HepG2 (cell line): Measurements from ENCODE around the gene PSMD5. TPM values are rescaled to one million over a fixed set of nuclear protein-coding genes. Genes with fewer than 3 reads are reported as not detected.
A peak's percentile ranks its signal among the peaks of the same experiment; 100 is the strongest.

ENCODE experiments used
- CENPT ChIP-seq: sonication (generic); formaldehyde crosslinking; IDR thresholded peaks from 2 replicates; pipeline ENCODE4 v1.8.0; 2022; ENCODE audit warnings: low read depth, mild to moderate bottlenecking, moderate library complexity, missing genetic modification reagents
- DRAP1 ChIP-seq: IDR thresholded peaks from 2 replicates; pipeline ENCODE4 v1.6.1; 2016; ENCODE audit warnings: missing genetic modification reagents, missing compliant biosample characterization
- ESRRA ChIP-seq: sonication (generic); formaldehyde crosslinking; IDR thresholded peaks from 2 replicates; pipeline ENCODE4 v1.5.1; 2020; ENCODE audit warnings: mild to moderate bottlenecking, low read depth, missing genetic modification reagents
- FOXA3 ChIP-seq: IDR thresholded peaks from 2 replicates; pipeline ENCODE4 v1.6.1; 2016; ENCODE audit warnings: missing genetic modification reagents, missing compliant biosample characterization
- GABPA ChIP-seq, 2 experiments: IDR thresholded peaks; 2 replicates each; pipeline ENCODE4 v1.6.1; 2011 to 2016; ENCODE audit warnings: low read depth in 2 of 2, low read length in 1 of 2, missing biosample characterization in 1 of 2, missing genetic modification characterization in 1 of 2
- HMG20A ChIP-seq: IDR thresholded peaks from 2 replicates; pipeline ENCODE4 v1.6.1; 2016; ENCODE audit warnings: borderline replicate concordance
- IKZF5 ChIP-seq: IDR thresholded peaks from 2 replicates; pipeline ENCODE4 v1.6.1; 2018; ENCODE audit warnings: missing genetic modification reagents, mild to moderate bottlenecking, missing compliant biosample characterization
- IRF9 ChIP-seq: sonication (generic); formaldehyde crosslinking; IDR thresholded peaks from 2 replicates; pipeline ENCODE4 v1.8.0; 2022; ENCODE audit warnings: missing genetic modification reagents, mild to moderate bottlenecking, borderline replicate concordance
- KMT2B ChIP-seq: IDR thresholded peaks from 2 replicates; pipeline ENCODE4 v1.6.1; 2016; ENCODE audit warnings: missing genetic modification reagents, missing compliant biosample characterization
- MLLT10 ChIP-seq: sonication (generic); formaldehyde crosslinking; IDR thresholded peaks from 2 replicates; pipeline ENCODE4 v1.4.0; 2020; ENCODE audit warnings: missing genetic modification reagents
- RCOR2 ChIP-seq: IDR thresholded peaks from 2 replicates; pipeline ENCODE4 v1.6.1; 2016; ENCODE audit warnings: missing biosample characterization, missing genetic modification reagents
- REXO4 ChIP-seq: sonication (generic); formaldehyde crosslinking; IDR thresholded peaks from 2 replicates; pipeline ENCODE4 v1.8.0; 2022; ENCODE audit warnings: missing genetic modification reagents, mild to moderate bottlenecking, borderline replicate concordance
- SALL2 ChIP-seq: sonication (generic); formaldehyde crosslinking; IDR thresholded peaks from 2 replicates; pipeline ENCODE4 v1.8.1; 2023; ENCODE audit warnings: mild to moderate bottlenecking, missing genetic modification reagents, inconsistent platforms
- STAT6 ChIP-seq: sonication (generic); formaldehyde crosslinking; IDR thresholded peaks from 2 replicates; pipeline ENCODE4 v1.4.0; 2020; ENCODE audit warnings: missing genetic modification reagents, mild to moderate bottlenecking, borderline replicate concordance
- TFDP1 ChIP-seq: IDR thresholded peaks from 2 replicates; pipeline ENCODE4 v1.6.1; 2016; ENCODE audit warnings: missing compliant biosample characterization, missing genetic modification reagents, borderline replicate concordance
- ZBTB44 ChIP-seq: sonication (generic); formaldehyde crosslinking; IDR thresholded peaks from 2 replicates; pipeline ENCODE4 v1.4.0; 2020; ENCODE audit warnings: missing genetic modification reagents
- ZNF572 ChIP-seq: sonication (generic); formaldehyde crosslinking; IDR thresholded peaks from 2 replicates; pipeline ENCODE4 v1.5.1; 2020; ENCODE audit warnings: mild to moderate bottlenecking, missing genetic modification reagents
- ZNF580 ChIP-seq: IDR thresholded peaks from 2 replicates; pipeline ENCODE4 v1.6.1; 2016; ENCODE audit warnings: low read depth, borderline replicate concordance
- ZZZ3 ChIP-seq: sonication (generic); formaldehyde crosslinking; IDR thresholded peaks from 2 replicates; pipeline ENCODE4 v1.4.0; 2020; ENCODE audit warnings: missing genetic modification reagents, mild to moderate bottlenecking, borderline replicate concordance
- polyA plus RNA-seq, 8 experiments: library from polyadenylated mRNA; depleted of rRNA in 3 of 8; stranded (reverse) in 7 of 8; unstranded in 1 of 8; fragments of >200 nt; fragmentation: Illumina TruSeq in 4 of 8; extraction: Trizol in 4 of 8; gene quantifications; 2 replicates each; pipeline versions ENCODE4 v1.2.1 to v1.2.3, GENCODE V29; 2011 to 2016; ENCODE audit warnings: low read depth in 4 of 8, missing spikeins in 1 of 8, mixed read lengths in 1 of 8; ENCODE audit not compliant: insufficient read depth in 1 of 8
- total RNA-seq, 5 experiments: library from RNA; depleted of rRNA; stranded (reverse); fragments of >200 nt; fragmentation: Illumina TruSeq; extraction: Trizol; gene quantifications; 2 replicates each; pipeline ENCODE4 v1.2.3, GENCODE V29; 2016; ENCODE audit warnings: low read depth in 1 of 5

PSMD5 gene
- total and polyA plus RNA-seq, 2 of the 13 experiments (the other 11 are each of a cell fraction or from before 2014, with no cell fraction given): 12.7 to 18.1 TPM

- TF ChIP-seq CENPT (CRISPR knock-in tag) (0 out of 2 replicates have a peak, but pooled peaks have one; percentile 34), ZBTB44 (no peak), IKZF5 (CRISPR knock-in tag) (no peak; the same call in 1 of the 2 replicates), ZNF572 (CRISPR knock-in tag) (0 out of 2 replicates have a peak, but pooled peaks have one; percentile 74), ZNF580 (CRISPR knock-in tag) (0 out of 2 replicates have a peak, but pooled peaks have one; percentile 39), MLLT10 (CRISPR knock-in tag) (no peak), ESRRA (CRISPR knock-in tag) (peak; percentile 38), RCOR2 (CRISPR knock-in tag) (no peak), ZZZ3 (CRISPR knock-in tag) (no peak; the same call in 1 of the 2 replicates), REXO4 (CRISPR knock-in tag) (no peak), DRAP1 (CRISPR knock-in tag) (peak; percentile 88), GABPA (IDR thresholded peaks at IDR 0.05; ENCODE audit: low read depth, low read length) (no peak), GABPA (CRISPR knock-in tag; IDR thresholded peaks at IDR 0.05; ENCODE audit: low read depth) (peak; percentile 26; the same call in 1 of the 2 replicates), KMT2B (CRISPR knock-in tag) (peak; percentile 78), IRF9 (peak; percentile 28; the same call in 1 of the 2 replicates), FOXA3 (CRISPR knock-in tag) (peak; percentile 59; the same call in 1 of the 2 replicates), HMG20A (CRISPR knock-in tag) (no peak), SALL2 (CRISPR knock-in tag) (peak; percentile 80; the same call in 1 of the 2 replicates), TFDP1 (peak; percentile 83), STAT6 (no peak)
These were observed at the start of gene PSMD5 (continued) for GRCh38 chr9:120842685-120843485.
